ENCODE results near the gene RUNX3. TPM values are rescaled to one million over a fixed set of nuclear protein-coding genes. Genes with fewer than 3 reads are reported as not detected.

Gene RUNX3
- total and polyA plus RNA-seq, 4 donors, result 0.43 to 1.1 (median 0.88) TPM

DNA sequence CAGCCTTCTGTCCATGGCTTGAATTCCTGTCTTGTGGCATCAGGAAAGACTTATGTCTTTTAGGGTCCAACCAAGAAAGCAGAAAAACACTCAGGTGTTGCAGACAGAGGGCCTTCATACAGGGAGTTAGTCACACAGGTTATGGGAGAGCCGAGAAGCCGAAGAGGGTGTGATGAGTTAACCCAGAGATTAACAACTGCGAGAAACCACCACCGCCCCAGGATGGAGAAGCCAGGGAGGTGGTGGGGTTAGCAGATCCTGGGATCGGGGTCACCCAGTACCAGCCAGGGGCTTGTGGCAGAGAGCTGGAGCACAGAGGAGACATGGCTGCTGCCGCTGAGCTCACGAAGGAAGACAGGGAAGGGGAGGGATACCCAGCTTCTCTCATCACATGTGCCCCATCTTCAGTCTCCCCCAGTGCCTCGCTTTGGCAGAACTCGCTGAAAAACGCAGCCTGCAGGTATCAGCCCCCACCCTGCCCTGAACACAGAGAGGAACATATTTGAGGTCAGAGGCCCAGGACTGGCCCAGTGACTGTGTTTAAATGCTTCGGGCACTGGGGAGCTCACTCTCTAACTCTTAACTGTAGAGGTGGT lies 58.7 kb downstream of the RUNX3 start:
- Histone ChIP-seq H3K9ac (ENCODE audit: low read depth in 1 of 2, low read length in 2 of 2) (no peak overlapping the region), H3K4me1 (ENCODE audit: control insufficient read depth in 4 of 4, insufficient read depth in 4 of 4, low read length in 3 of 4) (no peaks in the 10 kb centered on the region), H3K9me3 (ENCODE audit: control insufficient read depth in 4 of 4, low read length in 3 of 4) (no peaks in the 10 kb centered on the region), H3K36me3 (ENCODE audit: control insufficient read depth in 4 of 4, insufficient read depth in 3 of 4, low read depth in 1 of 4, low read length in 3 of 4) (no peaks in the 10 kb centered on the region), H3K4me3 (ENCODE audit: low read depth in 1 of 3, low read length in 3 of 3) (no peak overlapping the region), H3K27me3 (ENCODE audit: control insufficient read depth in 4 of 4, insufficient read depth in 4 of 4, low read length in 3 of 4) (no peaks in the 10 kb centered on the region), H3K27ac (ENCODE audit: low read depth in 1 of 2, low read length in 2 of 2) (no peak overlapping the region)
- peak; percentile 13 for DNase-seq (ENCODE audit: low spot score)
- 90% methylated on average over 11 of the region's 11 CpGs for WGBS
- no peak for TF ChIP-seq YY1 (IDR thresholded peaks at IDR 0.05)

- Histone ChIP-seq H3K4me1 (ENCODE audit: control insufficient read depth in 4 of 4, insufficient read depth in 4 of 4, low read length in 3 of 4) (no peaks in the 10 kb centered on the region), H3K4me3 (ENCODE audit: low read depth in 1 of 3, low read length in 3 of 3) (no peak overlapping the region), H3K9me3 (ENCODE audit: control insufficient read depth in 4 of 4, low read length in 3 of 4) (no peaks in the 10 kb centered on the region), H3K9ac (ENCODE audit: low read depth in 1 of 2, low read length in 2 of 2) (no peak overlapping the region), H3K36me3 (ENCODE audit: control insufficient read depth in 4 of 4, insufficient read depth in 3 of 4, low read depth in 1 of 4, low read length in 3 of 4) (no peaks in the 10 kb centered on the region), H3K27me3 (ENCODE audit: control insufficient read depth in 4 of 4, insufficient read depth in 4 of 4, low read length in 3 of 4) (no peaks in the 10 kb centered on the region), H3K27ac (ENCODE audit: low read depth in 1 of 2, low read length in 2 of 2) (no peak overlapping the region)
- TF ChIP-seq NR2F2 (IDR thresholded peaks at IDR 0.05) (no peak), RXRA (IDR thresholded peaks at IDR 0.05) (no peak), REST (IDR thresholded peaks at IDR 0.05) (no peak), EGR1 (IDR thresholded peaks at IDR 0.05; ENCODE audit: low read depth in 2 of 2) (no peak), JUND (IDR thresholded peaks at IDR 0.05) (no peak), FOXA1 (IDR thresholded peaks at IDR 0.05) (no peak), FOXA2 (IDR thresholded peaks at IDR 0.05) (no peak)
- WGBS, result 58% methylated on average over 20 of the region's 20 CpGs
- DNase-seq (ENCODE audit: low spot score), result no peak
Observed at GRCh38 chr1:24870551-24871195, 59.4 kb downstream of the RUNX3 start.

DNA sequence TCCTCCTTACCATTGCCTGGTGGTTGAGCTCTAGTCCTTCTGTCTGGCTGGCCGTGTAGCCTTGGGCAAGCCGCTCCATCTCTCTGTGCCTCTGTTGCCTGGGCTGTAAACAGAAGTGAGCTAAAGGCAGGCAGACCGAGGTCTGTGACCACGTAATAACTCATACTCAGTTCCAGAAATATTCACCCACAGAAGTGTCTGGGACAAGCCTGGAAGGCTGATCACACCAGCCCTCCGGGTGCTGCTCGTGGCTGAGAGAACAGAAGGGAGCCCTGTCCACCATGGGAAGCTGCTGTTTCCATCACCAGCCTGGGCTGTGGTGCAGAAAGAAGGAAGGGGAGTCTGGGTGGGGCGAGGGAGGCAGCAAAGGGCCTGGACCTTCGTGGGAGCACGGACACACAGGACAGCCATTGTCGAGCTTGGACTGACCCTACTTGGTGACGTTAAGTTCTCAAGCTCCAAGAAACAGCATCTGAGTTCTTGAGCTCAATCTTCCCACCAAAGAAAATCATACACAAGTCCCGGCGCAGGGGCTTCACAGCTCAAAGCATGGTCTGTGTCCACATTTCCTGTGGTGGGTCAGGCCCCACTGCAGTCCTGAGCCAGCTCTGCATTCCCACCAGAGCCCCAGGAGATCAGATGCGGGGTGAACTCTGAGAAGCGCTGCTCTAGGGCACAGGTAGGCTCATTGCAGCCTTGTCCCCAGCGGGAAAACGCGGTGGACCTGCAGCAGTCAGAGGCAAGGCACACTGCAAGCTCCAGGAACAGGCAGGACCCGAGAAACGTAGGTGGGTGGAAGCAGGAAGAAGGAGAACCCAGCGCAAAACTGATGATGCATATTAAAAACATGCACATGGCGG lies 61.8 kb downstream of the RUNX3 start:
- Histone ChIP-seq H3K9ac (ENCODE audit: low read depth in 1 of 2, low read length in 2 of 2) (no peak overlapping the region), H3K9me3 (ENCODE audit: control insufficient read depth in 4 of 4, low read length in 3 of 4) (no peaks in the 10 kb centered on the region), H3K4me3 (ENCODE audit: low read depth in 1 of 3, low read length in 3 of 3) (no peak overlapping the region), H3K4me1 (ENCODE audit: control insufficient read depth in 4 of 4, insufficient read depth in 4 of 4, low read length in 3 of 4) (no peaks in the 10 kb centered on the region), H3K36me3 (ENCODE audit: control insufficient read depth in 4 of 4, insufficient read depth in 3 of 4, low read depth in 1 of 4, low read length in 3 of 4) (no peaks in the 10 kb centered on the region), H3K27me3 (ENCODE audit: control insufficient read depth in 4 of 4, insufficient read depth in 4 of 4, low read length in 3 of 4) (no peaks in the 10 kb centered on the region), H3K27ac (ENCODE audit: low read depth in 1 of 2, low read length in 2 of 2) (no peak overlapping the region)
- no peak for DNase-seq (ENCODE audit: low spot score)
- 86% methylated on average over 22 of the region's 22 CpGs for WGBS
- TF ChIP-seq TAF1 (conservative IDR thresholded peaks at IDR 0.05), result no peak
- TF ChIP-seq GABPA (IDR thresholded peaks at IDR 0.05 in 1 of 2, conservative IDR thresholded peaks at IDR 0.05 in 1 of 2), result no peak
- TF ChIP-seq RAD21 (IDR thresholded peaks at IDR 0.05), result no peak
- no peak for TF ChIP-seq HNF4A (conservative IDR thresholded peaks at IDR 0.05)
- no peak for TF ChIP-seq SP1 (IDR thresholded peaks at IDR 0.05)
- no peak for TF ChIP-seq REST (IDR thresholded peaks at IDR 0.05)
- no peak for TF ChIP-seq YY1 (IDR thresholded peaks at IDR 0.05)
- TF ChIP-seq EGR1 (IDR thresholded peaks at IDR 0.05; ENCODE audit: low read depth in 2 of 2), result no peak
- TF ChIP-seq FOXA1 (IDR thresholded peaks at IDR 0.05), result no peak
- no peak for TF ChIP-seq FOXA2 (IDR thresholded peaks at IDR 0.05)
- TF ChIP-seq, protein P1, sequence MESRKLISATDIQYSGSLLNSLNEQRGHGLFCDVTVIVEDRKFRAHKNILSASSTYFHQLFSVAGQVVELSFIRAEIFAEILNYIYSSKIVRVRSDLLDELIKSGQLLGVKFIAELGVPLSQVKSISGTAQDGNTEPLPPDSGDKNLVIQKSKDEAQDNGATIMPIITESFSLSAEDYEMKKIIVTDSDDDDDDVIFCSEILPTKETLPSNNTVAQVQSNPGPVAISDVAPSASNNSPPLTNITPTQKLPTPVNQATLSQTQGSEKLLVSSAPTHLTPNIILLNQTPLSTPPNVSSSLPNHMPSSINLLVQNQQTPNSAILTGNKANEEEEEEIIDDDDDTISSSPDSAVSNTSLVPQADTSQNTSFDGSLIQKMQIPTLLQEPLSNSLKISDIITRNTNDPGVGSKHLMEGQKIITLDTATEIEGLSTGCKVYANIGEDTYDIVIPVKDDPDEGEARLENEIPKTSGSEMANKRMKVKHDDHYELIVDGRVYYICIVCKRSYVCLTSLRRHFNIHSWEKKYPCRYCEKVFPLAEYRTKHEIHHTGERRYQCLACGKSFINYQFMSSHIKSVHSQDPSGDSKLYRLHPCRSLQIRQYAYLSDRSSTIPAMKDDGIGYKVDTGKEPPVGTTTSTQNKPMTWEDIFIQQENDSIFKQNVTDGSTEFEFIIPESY (IDR thresholded peaks at IDR 0.05), result no peak
- TF ChIP-seq MAX (IDR thresholded peaks at IDR 0.05), result no peak
- no peak for TF ChIP-seq RXRA (IDR thresholded peaks at IDR 0.05)
